Measurements from ENCODE around the gene PSMC4.

PSMC4 gene

DNA sequence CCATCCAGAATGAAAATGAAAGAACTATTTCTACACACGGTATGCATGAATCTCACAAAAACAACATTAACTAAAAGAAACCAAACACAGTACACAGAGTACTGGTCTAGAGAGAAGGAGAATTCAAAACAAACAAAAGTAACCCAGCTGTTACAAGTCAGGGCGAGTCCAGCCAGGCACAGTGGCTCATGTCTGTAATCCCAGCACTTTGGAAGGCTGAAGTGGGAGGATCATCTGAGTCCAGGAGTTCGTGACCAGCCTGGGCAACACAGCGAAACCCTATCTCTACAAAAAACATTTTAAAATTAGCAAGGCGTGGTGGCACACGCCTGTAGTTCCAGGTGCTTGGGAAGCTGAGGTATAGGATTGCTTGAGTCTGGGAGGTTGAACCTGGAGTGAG is 1.7 kb upstream of the PSMC4 start:
- H3K4me3 ChIP-seq (replicated peaks; ENCODE audit: low read depth, low read length): peak overlapping the region; percentile 95; the same call in 1 of the 2 replicates
- TF ChIP-seq, protein P1, sequence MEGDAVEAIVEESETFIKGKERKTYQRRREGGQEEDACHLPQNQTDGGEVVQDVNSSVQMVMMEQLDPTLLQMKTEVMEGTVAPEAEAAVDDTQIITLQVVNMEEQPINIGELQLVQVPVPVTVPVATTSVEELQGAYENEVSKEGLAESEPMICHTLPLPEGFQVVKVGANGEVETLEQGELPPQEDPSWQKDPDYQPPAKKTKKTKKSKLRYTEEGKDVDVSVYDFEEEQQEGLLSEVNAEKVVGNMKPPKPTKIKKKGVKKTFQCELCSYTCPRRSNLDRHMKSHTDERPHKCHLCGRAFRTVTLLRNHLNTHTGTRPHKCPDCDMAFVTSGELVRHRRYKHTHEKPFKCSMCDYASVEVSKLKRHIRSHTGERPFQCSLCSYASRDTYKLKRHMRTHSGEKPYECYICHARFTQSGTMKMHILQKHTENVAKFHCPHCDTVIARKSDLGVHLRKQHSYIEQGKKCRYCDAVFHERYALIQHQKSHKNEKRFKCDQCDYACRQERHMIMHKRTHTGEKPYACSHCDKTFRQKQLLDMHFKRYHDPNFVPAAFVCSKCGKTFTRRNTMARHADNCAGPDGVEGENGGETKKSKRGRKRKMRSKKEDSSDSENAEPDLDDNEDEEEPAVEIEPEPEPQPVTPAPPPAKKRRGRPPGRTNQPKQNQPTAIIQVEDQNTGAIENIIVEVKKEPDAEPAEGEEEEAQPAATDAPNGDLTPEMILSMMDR (IDR thresholded peaks at IDR 0.05; ENCODE audit: low read depth, low read length, missing control alignments): no peak
- DNase-seq (ENCODE audit: extremely low read depth, low read depth): no peak

DNA sequence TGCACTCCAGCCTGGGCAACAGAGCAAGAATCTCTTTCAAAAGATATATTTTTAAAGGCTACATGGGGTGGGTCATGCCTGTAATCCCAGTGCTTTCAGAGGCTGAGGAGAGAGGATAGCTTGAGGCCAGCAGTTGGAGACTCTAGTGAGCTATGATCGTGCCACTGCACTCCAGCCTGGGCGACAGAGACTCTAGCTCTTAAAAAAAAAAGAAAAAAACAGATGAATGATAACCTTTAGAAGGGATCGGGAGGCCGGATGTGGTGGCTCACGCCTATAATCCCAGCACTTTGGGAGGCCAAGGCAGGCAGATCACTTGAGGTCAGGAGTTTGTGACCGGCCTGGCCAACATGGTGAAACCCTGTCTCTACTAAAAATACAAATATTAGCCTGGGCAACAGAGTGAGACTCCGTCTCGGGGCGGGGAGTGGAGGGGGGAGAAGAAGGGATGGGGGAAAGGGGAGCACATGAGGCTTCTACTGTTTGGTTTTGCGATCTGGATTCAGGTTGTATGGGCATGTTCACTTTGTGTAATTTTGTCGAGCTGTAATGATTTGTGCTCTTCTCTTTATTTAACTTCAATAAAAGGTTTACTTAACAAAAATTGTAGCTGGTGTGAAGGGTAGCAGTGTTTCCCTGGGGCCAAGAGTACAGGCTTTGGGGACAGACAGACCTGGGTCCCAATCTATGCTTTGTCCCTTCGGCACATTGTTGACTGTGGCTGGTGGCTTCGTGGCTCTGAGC is 1.1 kb upstream of the PSMC4 start:
- DNase-seq (ENCODE audit: extremely low read depth, low read depth): no peak
- TF ChIP-seq, protein P1 (IDR thresholded peaks at IDR 0.05; ENCODE audit: low read depth, low read length, missing control alignments): no peak
- H3K4me3 ChIP-seq (replicated peaks; ENCODE audit: low read depth, low read length): peak overlapping the region; percentile 95

DNA sequence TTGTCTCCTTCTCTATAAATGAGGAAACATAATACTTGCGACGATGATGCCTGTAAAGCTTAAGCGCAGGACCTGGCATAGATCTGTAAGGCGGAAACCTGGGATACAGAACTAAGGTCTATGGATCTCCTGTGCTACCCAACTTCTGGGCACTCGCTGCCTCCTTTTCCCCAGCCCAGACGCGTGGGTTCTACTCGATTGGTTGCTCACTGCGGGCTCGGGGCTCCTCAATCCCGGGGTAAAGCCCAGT is 615 bp upstream of the PSMC4 start:
- H3K4me3 ChIP-seq (replicated peaks; ENCODE audit: low read depth, low read length): peak overlapping the region; percentile 95
- DNase-seq (ENCODE audit: extremely low read depth, low read depth): no peak
- TF ChIP-seq, protein P1 (IDR thresholded peaks at IDR 0.05; ENCODE audit: low read depth, low read length, missing control alignments): no peak

DNA sequence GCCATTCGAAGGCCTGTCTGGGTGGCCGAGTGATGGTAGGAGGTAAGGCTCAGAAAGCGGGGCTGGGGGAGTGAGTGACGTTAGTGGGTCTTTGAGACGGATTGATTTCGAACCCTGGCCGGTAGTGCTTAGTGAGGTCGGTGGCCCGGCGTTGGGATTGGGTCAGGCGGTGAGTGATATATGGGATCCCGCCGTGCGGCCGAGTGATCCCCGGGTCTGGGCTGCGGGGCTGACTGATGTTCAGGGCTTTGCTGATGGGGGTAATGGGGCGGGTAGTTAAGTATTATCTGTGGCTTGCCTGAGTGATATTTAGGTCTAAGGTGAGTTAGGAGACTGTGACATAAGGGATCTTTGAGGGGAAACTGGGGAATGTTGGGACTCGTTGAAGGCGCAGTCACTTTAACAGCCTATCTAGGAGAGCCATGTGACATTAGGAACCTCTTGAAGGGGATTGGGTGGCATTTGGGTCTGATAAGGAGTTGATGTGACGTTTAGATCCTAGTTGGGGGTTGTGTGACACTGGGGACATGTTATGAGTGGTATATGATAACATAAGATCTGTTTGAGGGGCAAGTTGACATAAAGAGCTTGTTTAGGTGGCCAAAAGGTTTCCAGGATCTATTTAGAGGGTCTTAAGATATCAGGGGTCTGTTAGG is 543 bp downstream of the PSMC4 start:
- DNase-seq (ENCODE audit: extremely low read depth, low read depth): no peak
- TF ChIP-seq, protein P1 (IDR thresholded peaks at IDR 0.05; ENCODE audit: low read depth, low read length, missing control alignments): no peak
- peak overlapping the region; percentile 95 for H3K4me3 ChIP-seq (replicated peaks; ENCODE audit: low read depth, low read length)

DNA sequence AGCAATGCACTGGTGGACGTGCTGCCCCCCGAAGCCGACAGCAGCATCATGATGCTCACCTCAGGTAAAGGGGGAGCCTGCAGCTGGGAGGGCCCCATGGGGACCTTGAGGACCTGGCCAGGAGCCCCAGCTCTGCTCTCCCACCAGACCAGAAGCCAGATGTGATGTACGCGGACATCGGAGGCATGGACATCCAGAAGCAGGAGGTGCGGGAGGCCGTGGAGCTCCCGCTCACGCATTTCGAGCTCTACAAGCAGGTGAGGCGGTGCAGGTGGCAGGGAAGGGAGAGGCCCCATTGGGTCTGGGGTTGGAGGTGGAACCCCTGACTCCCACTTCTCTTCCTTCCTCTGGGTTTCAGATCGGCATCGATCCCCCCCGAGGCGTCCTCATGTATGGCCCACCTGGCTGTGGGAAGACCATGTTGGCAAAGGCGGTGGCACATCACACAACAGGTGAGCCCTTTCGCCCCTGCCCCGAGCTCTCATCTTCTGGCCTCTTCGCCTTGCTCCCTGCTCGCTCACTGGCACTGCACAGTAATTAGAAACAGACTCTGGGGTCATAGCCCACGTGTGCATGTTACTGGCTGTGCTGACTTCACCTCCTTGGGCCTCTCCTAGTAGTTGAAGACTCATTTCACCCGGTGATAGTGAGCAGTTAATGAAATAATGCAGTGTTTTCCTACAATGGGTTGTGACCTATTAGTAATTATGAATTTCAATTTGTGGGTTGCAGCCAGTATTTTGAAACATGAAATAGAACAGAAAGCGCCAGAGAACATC is 3.6 kb downstream of the PSMC4 start:
- TF ChIP-seq, protein P1 (IDR thresholded peaks at IDR 0.05; ENCODE audit: low read depth, low read length, missing control alignments): no peak
- no peak for DNase-seq (ENCODE audit: extremely low read depth, low read depth)
- no peak overlapping the region for H3K4me3 ChIP-seq (replicated peaks; ENCODE audit: low read depth, low read length)

DNA sequence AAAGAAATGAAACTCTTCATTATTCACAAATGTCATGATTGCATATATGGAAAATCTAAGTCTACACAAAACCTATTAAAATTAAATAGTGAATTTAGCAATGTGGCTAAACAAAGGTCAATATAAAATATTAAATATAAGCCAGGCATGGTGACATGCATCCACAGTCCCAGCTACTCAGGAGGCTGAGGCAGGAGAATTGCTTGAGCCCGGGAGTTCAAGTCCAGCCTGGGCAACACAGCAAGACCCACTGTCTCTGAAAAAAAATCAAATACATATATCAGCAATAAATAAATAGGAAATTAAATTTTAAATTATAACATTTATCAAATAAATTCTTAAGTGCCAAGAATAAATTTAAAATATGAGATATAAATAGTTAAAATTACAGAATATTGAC is 11.9 kb downstream of the PSMC4 start:
- DNase-seq (ENCODE audit: extremely low read depth, low read depth): no peak
- TF ChIP-seq, protein P1 (IDR thresholded peaks at IDR 0.05; ENCODE audit: low read depth, low read length, missing control alignments): no peak
- H3K4me3 ChIP-seq (replicated peaks; ENCODE audit: low read depth, low read length): no peak overlapping the region

Data from HFF-Myc (cell line).